HepG2 (cell line): ENCODE results near the gene ANAPC2. TPM values are rescaled to one million over a fixed set of nuclear protein-coding genes. Genes with fewer than 3 reads are reported as not detected.
A peak's percentile ranks its signal among the peaks of the same experiment; 100 is the strongest.

Experiments
- ARID2 ChIP-seq: sonication (generic); formaldehyde crosslinking; IDR thresholded peaks from 2 replicates; pipeline ENCODE4 v1.8.1; 2022; ENCODE audit warnings: mild to moderate bottlenecking, missing genetic modification reagents, borderline replicate concordance
- CBX2 ChIP-seq, 2 experiments: fragments of 200-600 bp in 1 of 2; sonication (generic); formaldehyde crosslinking in 1 of 2; IDR thresholded peaks; 2 replicates each; pipeline versions ENCODE4 v1.7.0 to v1.8.1; 2018 to 2022; ENCODE audit warnings: low read depth in 2 of 2, low read length in 1 of 2, mild to moderate bottlenecking in 1 of 2, missing genetic modification reagents in 1 of 2
- ETS1 ChIP-seq: sonication (generic); formaldehyde crosslinking; IDR thresholded peaks from 2 replicates; pipeline ENCODE4 v1.4.0; 2020; ENCODE audit warnings: missing genetic modification reagents
- FOSL1 ChIP-seq: sonication (generic); formaldehyde crosslinking; IDR thresholded peaks from 2 replicates; pipeline ENCODE4 v1.9.0; 2021; ENCODE audit warnings: missing genetic modification reagents, borderline replicate concordance
- MED1 ChIP-seq: sonication (generic); formaldehyde crosslinking; IDR thresholded peaks from 2 replicates; pipeline ENCODE4 v1.4.0; 2020; ENCODE audit warnings: missing genetic modification reagents
- MLXIP ChIP-seq: sonication (generic); formaldehyde crosslinking; IDR thresholded peaks from 2 replicates; pipeline ENCODE4 v1.9.0; 2021; ENCODE audit warnings: missing genetic modification reagents, borderline replicate concordance
- MYC ChIP-seq: sonication (generic); formaldehyde crosslinking; IDR thresholded peaks from 2 replicates; pipeline ENCODE4 v1.9.0; 2021; ENCODE audit warnings: missing genetic modification reagents, borderline replicate concordance
- NFIC ChIP-seq: IDR thresholded peaks from 2 replicates; pipeline ENCODE4 v1.6.1; 2012; ENCODE audit warnings: mild to moderate bottlenecking, low read length, inconsistent platforms
- PAF1 ChIP-seq: IDR thresholded peaks from 2 replicates; pipeline ENCODE4 v1.6.1; 2016; ENCODE audit warnings: missing genetic modification reagents, missing compliant biosample characterization
- STAT6 ChIP-seq: sonication (generic); formaldehyde crosslinking; IDR thresholded peaks from 2 replicates; pipeline ENCODE4 v1.4.0; 2020; ENCODE audit warnings: missing genetic modification reagents, mild to moderate bottlenecking, borderline replicate concordance
- TOE1 ChIP-seq: sonication (generic); formaldehyde crosslinking; IDR thresholded peaks from 2 replicates; pipeline ENCODE4 v1.4.0; 2020; ENCODE audit warnings: mild to moderate bottlenecking, missing genetic modification reagents
- UBTF ChIP-seq: sonication (generic); formaldehyde crosslinking; IDR thresholded peaks from 2 replicates; pipeline ENCODE4 v1.4.0; 2020; ENCODE audit warnings: mild to moderate bottlenecking, missing genetic modification reagents
- USF2 ChIP-seq, 2 experiments: sonication (generic) in 1 of 2; formaldehyde crosslinking in 1 of 2; IDR thresholded peaks; 2 replicates each; pipeline versions ENCODE4 v1.5.1 to v1.6.1; 2011 to 2020; ENCODE audit warnings: borderline replicate concordance in 1 of 2, low read depth in 1 of 2, low read length in 1 of 2, mild to moderate bottlenecking in 1 of 2, missing genetic modification reagents in 1 of 2, moderate library complexity in 1 of 2
- ZNF205 ChIP-seq: IDR thresholded peaks from 2 replicates; pipeline ENCODE4 v1.6.1; 2018; ENCODE audit warnings: missing biosample characterization, missing genetic modification reagents
- ZNF225 ChIP-seq: sonication (generic); formaldehyde crosslinking; IDR thresholded peaks from 2 replicates; pipeline ENCODE4 v1.4.0; 2020; ENCODE audit warnings: mild to moderate bottlenecking, missing genetic modification reagents
- polyA plus RNA-seq, 8 experiments: library from polyadenylated mRNA; depleted of rRNA in 3 of 8; stranded (reverse) in 7 of 8; unstranded in 1 of 8; fragments of >200 nt; fragmentation: Illumina TruSeq in 4 of 8; extraction: Trizol in 4 of 8; gene quantifications; 2 replicates each; pipeline versions ENCODE4 v1.2.1 to v1.2.3, GENCODE V29; 2011 to 2016; ENCODE audit warnings: low read depth in 4 of 8, missing spikeins in 1 of 8, mixed read lengths in 1 of 8; ENCODE audit not compliant: insufficient read depth in 1 of 8
- total RNA-seq, 5 experiments: library from RNA; depleted of rRNA; stranded (reverse); fragments of >200 nt; fragmentation: Illumina TruSeq; extraction: Trizol; gene quantifications; 2 replicates each; pipeline ENCODE4 v1.2.3, GENCODE V29; 2016; ENCODE audit warnings: low read depth in 1 of 5

Gene ANAPC2
- total and polyA plus RNA-seq, 2 of the 13 experiments (the other 11 are each of a cell fraction or from before 2014, with no cell fraction given) = 12.3 to 15.4 TPM

- TF ChIP-seq ZNF205 (no peak), USF2 (IDR thresholded peaks at IDR 0.05; ENCODE audit: low read depth, low read length) (no peak), USF2 (CRISPR knock-in tag; IDR thresholded peaks at IDR 0.05; ENCODE audit: borderline replicate concordance) (no peak), MED1 (no peak), ARID2 (CRISPR knock-in tag) (0 out of 2 replicates have a peak, but pooled peaks have one; percentile 51), ZNF225 (0 out of 2 replicates have a peak, but pooled peaks have one; percentile 49), NFIC (no peak), UBTF (peak; percentile 58), MLXIP (CRISPR knock-in tag) (no peak), PAF1 (CRISPR knock-in tag) (no peak), FOSL1 (no peak), STAT6 (CRISPR knock-in tag) (no peak), MYC (CRISPR knock-in tag) (no peak), TOE1 (CRISPR knock-in tag) (no peak), CBX2 (IDR thresholded peaks at IDR 0.05; ENCODE audit: low read depth, low read length) (no peak), CBX2 (CRISPR knock-in tag; IDR thresholded peaks at IDR 0.05; ENCODE audit: low read depth) (no peak), ETS1 (CRISPR knock-in tag) (no peak)
These were observed 29.9 kb upstream of the ANAPC2 start (continued) for GRCh38 chr9:137218212-137218753.
